ENCODE measurements around the gene TINCR. TPM values are rescaled to one million over a fixed set of nuclear protein-coding genes. Genes with fewer than 3 reads are reported as not detected.

The TINCR gene
- total RNA-seq, 4 donors from 2014 or later = 0.35 to 0.64 (median 0.44) TPM

- WGBS, 2 donors (ENCODE audit: low coverage in 1 of 2) = 5 to 15% methylated on average over 4 to 9 of the region's 38 CpGs
- H3K27ac ChIP-seq = peak overlapping the region in 3 of 4 donors; percentile 30 to 66 (median 51)
- H3K9me3 ChIP-seq = peaks cover 0 to 23% (median 0%) of the 10 kb centered on the region in 3 donors
- H3K27me3 ChIP-seq = peaks cover 6% of the 10 kb centered on the region
- peak overlapping the region in 1 of 2 donors; percentile 34 for H3K4me3 ChIP-seq
- no peaks in the 10 kb centered on the region for H3K36me3 ChIP-seq
- peaks cover 0 to 35% (median 7%) of the 10 kb centered on the region in 3 donors for H3K4me1 ChIP-seq
- no peak for TF ChIP-seq POLR2A (IDR thresholded peaks at IDR 0.05)
- peak; percentile 11 for TF ChIP-seq POLR2AphosphoS5 (IDR thresholded peaks at IDR 0.05)
- TF ChIP-seq, protein P1, sequence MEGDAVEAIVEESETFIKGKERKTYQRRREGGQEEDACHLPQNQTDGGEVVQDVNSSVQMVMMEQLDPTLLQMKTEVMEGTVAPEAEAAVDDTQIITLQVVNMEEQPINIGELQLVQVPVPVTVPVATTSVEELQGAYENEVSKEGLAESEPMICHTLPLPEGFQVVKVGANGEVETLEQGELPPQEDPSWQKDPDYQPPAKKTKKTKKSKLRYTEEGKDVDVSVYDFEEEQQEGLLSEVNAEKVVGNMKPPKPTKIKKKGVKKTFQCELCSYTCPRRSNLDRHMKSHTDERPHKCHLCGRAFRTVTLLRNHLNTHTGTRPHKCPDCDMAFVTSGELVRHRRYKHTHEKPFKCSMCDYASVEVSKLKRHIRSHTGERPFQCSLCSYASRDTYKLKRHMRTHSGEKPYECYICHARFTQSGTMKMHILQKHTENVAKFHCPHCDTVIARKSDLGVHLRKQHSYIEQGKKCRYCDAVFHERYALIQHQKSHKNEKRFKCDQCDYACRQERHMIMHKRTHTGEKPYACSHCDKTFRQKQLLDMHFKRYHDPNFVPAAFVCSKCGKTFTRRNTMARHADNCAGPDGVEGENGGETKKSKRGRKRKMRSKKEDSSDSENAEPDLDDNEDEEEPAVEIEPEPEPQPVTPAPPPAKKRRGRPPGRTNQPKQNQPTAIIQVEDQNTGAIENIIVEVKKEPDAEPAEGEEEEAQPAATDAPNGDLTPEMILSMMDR (IDR thresholded peaks at IDR 0.05) = peak in 1 of 4 experiments; percentile 14
- ATAC-seq = peak; percentile 87
Observed at GRCh38 chr19:5536337-5536894, 31.3 kb downstream of the TINCR start.

GRCh38 chr19:5534787-5535586 is 32.8 kb downstream of the TINCR start:
- WGBS, 2 donors (ENCODE audit: low coverage in 1 of 2) = 74 to 83% methylated on average over 6 to 9 of the region's 9 CpGs
- TF ChIP-seq, protein P1 (IDR thresholded peaks at IDR 0.05) = no peak
- TF ChIP-seq EP300 (IDR thresholded peaks at IDR 0.05) (no peak), POLR2AphosphoS5 (IDR thresholded peaks at IDR 0.05) (no peak), POLR2A (IDR thresholded peaks at IDR 0.05) (no peak)
- ATAC-seq = no peak

DNA sequence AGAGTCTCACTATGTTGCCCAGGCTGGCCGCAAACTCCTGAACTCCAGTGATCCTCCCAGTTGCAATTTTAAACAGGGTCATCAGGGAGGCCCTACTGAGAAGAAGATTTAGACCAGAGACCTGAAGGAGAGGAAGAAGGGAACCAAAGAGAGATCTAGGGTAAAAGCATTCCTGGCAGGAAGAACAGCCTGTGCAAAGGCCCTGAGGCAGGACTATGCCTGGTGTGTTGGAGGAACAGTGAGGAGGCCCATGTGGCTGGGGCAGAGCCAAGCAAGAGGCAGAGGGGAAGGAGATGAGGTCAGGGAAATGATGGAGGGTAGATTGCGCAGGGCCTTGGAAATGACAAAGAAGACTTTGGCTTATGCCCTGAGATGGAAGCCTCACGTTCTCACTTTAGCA is 34.5 kb downstream of the TINCR start:
- ATAC-seq = no peak
- WGBS, 2 donors (ENCODE audit: low coverage in 1 of 2) = 94% methylated on average over 2 to 3 of the region's 3 CpGs
- no peak overlapping the region for H3K4me3 ChIP-seq
- TF ChIP-seq POLR2A (IDR thresholded peaks at IDR 0.05) (no peak), EP300 (IDR thresholded peaks at IDR 0.05) (no peak), POLR2AphosphoS5 (IDR thresholded peaks at IDR 0.05) (no peak)
- TF ChIP-seq, protein P1 (IDR thresholded peaks at IDR 0.05) = no peak
- H3K27ac ChIP-seq = no peak overlapping the region
- H3K4me1 ChIP-seq = peaks cover 0 to 23% (median 5%) of the 10 kb centered on the region in 3 donors
- peaks cover 0 to 23% (median 0%) of the 10 kb centered on the region in 3 donors for H3K9me3 ChIP-seq
- peaks cover 6% of the 10 kb centered on the region for H3K27me3 ChIP-seq
- no peaks in the 10 kb centered on the region for H3K36me3 ChIP-seq

More at GRCh38 chr19:5534787-5535586, 32.8 kb downstream of the TINCR start:
- Histone ChIP-seq H3K4me1 (peaks cover 0 to 35% (median 7%) of the 10 kb centered on the region in 3 donors), H3K27me3 (peaks cover 6% of the 10 kb centered on the region), H3K4me3 (no peak overlapping the region), H3K9me3 (peaks cover 0 to 23% (median 0%) of the 10 kb centered on the region in 3 donors), H3K36me3 (no peaks in the 10 kb centered on the region), H3K27ac (no peak overlapping the region)

- Histone ChIP-seq H3K4me1 (peaks cover 0 to under 1% (median 0%) of the 10 kb centered on the region in 3 donors), H3K4me3 (no peak overlapping the region), H3K27ac (no peak overlapping the region), H3K9me3 (peaks cover 0 to 23% (median 0%) of the 10 kb centered on the region in 3 donors), H3K36me3 (no peaks in the 10 kb centered on the region), H3K27me3 (peaks cover 11% of the 10 kb centered on the region)
- WGBS, 2 donors (ENCODE audit: low coverage in 1 of 2) = 77 to 83% methylated on average over 9 to 10 of the region's 11 CpGs
- TF ChIP-seq EP300 (IDR thresholded peaks at IDR 0.05) (no peak), POLR2AphosphoS5 (IDR thresholded peaks at IDR 0.05) (no peak), POLR2A (IDR thresholded peaks at IDR 0.05) (no peak)
- TF ChIP-seq, protein P1 (IDR thresholded peaks at IDR 0.05) = no peak
- ATAC-seq = no peak
Observed at GRCh38 chr19:5530701-5531100, 37.1 kb downstream of the TINCR start.

Measured in gastroesophageal sphincter (tissue), 4 donors.